Left ventricle myocardium superior (tissue), 1 donor: ENCODE measurements around the gene SUN2. TPM values are rescaled to one million over a fixed set of nuclear protein-coding genes. Genes with fewer than 3 reads are reported as not detected.

Experiments used
- ATAC-seq: fragments of 200-7000 bp; cut with Tn5 transposase; one replicate; pipeline ENCODE4 v1.9.1; 2020; ENCODE audit warnings: mild to moderate bottlenecking, moderate library complexity
- DNase-seq: peaks from one replicate; pipeline ENCODE4 v3.0.0-alpha.2; 2020
- intact Hi-C: fragments of 100-400 bp; cut with micrococcal nuclease; formaldehyde crosslinking; loops from one replicate; pipeline ENCODE4 v1.11.0; 2022
- total RNA-seq: library from RNA; stranded (reverse); fragmentation: NEBNext Ultra II Directional; extraction: Animal tissue kit (Norgen Biotek cat#: 25700); gene quantifications from one replicate; pipeline ENCODE4 v1.2.1, GENCODE V29; 2021
- donor health status: DM: no; HTN: yes; CAD: no; lungs with severe emphysema.

SUN2 gene
- total RNA-seq, 1 donor from 2014 or later, result 109 TPM

DNA sequence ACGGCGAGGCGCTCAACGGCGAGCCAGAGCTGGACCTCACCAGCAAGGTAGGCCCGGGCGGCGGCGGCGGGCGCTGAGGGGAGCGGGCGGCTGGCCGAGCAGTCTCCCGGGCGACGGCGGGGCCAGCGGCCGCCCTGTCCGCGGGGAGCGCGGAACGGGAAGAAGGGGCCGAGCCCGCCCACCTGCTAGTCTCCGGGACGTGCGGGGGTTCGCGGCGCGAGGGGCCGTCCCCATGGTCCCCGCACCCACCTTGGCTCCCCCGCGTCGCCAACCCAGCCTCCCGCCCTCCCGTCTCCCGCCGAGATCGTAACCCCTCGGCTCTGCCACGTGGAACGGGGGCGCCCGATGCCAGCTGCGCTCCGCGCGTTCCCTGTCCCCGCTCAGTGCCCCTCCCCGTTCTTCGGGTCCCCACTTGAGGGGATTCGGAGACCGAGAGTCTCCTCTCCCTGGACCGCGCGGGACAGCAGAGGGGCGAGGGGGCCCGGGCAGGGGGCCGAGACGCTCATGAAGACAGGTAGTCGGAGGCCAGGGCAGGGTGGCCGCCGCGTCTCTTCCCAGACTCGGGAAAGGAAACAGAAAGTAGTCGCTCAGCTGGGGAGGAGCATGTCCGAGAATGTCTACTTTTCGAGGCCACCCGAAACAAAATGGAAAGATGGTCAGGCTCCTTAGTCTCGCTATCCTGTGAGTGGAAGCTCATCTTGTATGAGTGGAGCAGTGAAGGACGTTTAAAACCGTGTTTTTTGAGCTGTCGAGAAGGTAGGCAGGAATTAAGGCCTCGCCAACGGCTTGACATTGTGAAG, 49.5 kb downstream of the SUN2 start:
- ATAC-seq, result peak; percentile 19
- intact Hi-C loops, result no loop called here
- DNase-seq, result peak; percentile 63

DNA sequence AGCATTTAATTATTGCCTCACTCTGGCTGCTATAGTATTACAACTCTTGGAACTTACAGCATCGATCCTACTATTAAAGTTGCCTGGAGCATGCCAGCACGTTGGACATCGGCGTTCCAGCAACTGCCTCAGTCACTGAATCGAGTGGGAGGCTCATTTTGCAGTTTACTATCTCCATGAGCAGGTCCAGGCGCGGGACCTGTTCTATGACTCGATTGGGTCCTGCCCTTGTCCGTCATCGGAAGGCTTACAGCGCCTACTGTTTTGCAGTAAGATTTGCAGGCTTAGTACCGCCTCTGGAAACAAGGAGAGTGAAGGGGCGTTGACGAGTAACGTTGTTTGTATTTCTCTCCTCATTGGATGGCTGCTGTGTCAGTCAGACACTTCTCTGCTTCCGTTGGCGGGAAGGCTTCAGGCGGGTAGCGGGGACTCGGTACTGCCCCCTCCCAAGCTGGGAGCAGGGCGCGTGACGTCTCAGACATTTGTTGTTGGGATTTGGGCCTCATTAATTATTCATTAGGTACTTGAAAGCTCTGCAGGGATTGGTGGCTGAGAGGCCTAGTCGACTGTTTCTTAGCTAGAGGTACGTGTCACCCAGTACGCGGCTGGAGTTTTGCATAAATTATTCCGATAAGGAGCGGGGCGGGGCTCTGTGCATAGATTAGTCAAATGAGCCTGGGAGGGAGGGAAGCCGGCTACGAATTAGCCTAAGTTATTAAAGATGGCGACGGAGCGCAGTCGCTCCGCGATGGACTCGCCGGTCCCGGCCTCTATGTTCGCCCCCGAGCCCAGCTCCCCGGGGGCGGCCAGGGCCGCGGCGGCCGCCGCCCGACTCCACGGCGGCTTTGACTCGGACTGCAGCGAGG, 50.3 kb downstream of the SUN2 start, which contains the start of gene GTPBP1:
Gene GTPBP1, plus strand, starts transcription at position 710 of the 866 bp plus-strand sequence. Its CDS starts 12 bp downstream, at position 722.
- intact Hi-C loops, result no loop called here
- DNase-seq, result peak; percentile 96

DNA sequence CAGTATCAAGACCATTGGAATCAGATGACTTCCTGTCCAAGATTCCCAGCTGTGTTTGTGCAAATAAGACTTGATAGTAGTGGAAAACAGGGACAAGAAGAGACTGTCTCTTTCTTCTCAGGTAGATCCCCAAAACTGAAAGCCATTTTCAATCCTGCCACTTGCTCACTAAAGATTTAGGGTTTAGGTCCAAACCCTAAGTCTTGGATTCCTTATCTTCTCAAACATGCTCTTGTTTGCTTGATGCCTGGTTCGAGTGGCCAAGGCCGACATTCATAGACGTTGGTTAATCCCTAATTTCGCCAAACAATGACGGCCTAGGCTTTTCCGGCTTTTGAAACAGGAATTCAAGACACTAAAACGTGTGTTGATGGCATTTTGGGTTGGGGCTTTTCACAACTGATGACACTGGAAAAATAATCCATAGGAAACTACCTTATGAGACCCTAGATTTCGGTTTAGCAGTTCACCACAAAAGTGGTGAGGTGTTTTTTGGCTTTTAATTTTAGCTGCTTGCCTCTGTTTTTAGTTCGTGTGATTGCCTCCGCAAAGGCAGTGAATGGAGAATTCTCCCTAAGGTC, 51.1 kb downstream of the SUN2 start:
- intact Hi-C loops, result no loop called here
- ATAC-seq, result no peak
- DNase-seq, result no peak

More for the DNA sequence above, 50.3 kb downstream of the SUN2 start, which contains the start of gene GTPBP1:
- ATAC-seq, result peak; percentile 88

DNA sequence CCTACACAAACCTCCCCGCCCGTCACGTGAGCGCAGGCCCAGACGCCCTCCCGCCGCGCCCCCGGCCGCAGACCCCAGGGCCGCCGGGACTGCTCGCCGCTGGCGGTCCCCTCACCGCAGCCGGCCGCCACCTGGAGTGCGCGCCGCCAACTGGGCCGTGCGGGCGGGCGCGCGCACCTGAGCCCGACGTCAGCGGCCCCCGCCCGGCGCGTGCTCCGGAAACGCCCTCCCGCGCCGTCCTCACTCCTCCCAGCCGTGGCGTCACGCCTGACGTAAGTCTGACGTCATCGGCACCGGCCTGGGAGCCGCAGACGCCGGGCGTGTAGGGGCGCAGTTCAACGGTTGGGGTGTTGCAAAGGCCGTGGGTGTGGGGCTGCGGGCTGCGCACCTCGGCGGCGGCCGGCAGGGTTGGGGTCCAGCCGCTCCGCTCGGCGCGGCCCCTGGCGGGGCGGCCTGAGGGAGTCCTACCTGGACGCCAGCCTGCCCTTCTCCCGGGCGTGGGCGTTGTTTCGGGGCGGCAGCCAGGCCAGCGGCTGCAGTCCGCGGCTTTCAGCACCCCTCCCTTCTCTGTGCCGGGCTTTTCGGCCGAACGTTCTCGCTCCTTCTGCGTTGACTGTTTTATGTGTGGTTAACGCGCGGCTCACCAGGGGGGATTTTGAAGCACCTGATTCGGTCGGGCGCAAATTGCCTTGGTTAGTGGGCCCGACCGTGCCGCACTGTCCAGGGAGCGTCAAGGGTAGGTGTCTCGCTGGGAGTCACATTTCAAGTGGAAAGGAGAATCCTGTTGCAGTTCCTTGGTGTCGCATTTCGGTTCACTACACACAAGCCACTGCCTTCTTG, 54.8 kb downstream of the SUN2 start, which contains the start of gene JOSD1:
Gene JOSD1, minus strand, starts transcription at position 155 of the 840 bp plus-strand sequence. CDS start 956 bp downstream, outside the sequence.
- ATAC-seq (peak; percentile 62), DNase-seq (peak; percentile 98)
- intact Hi-C loops, result no loop called here

DNA sequence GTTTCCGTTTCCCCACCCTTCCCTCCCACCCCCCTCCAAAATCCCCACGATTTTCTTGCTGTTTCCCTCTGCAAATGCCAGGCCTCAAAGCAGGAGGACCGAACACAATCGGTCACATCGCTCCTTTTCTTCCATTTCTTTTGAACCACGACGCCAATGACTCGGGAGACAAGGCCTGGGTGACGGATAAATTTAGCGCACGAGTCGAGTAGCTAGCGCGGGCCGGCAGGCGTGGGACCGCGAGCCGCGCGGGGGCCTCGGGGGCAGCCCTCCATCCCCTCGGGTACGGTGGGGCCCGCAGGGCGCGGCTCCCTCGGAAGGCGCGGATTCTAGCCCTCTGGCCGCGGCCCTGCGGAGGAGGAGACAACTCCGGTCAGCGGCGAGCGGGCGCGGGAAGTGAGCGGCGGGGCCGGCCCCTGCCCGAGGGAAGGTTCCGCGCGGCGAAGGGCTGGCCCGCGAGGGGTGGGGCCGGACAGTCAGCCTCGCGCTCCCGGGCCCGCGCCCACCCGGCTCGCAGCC, 55.5 kb downstream of the SUN2 start:
- peak; percentile 44 for ATAC-seq
- peak; percentile 87 for DNase-seq
- intact Hi-C loops, result no loop called here

DNA sequence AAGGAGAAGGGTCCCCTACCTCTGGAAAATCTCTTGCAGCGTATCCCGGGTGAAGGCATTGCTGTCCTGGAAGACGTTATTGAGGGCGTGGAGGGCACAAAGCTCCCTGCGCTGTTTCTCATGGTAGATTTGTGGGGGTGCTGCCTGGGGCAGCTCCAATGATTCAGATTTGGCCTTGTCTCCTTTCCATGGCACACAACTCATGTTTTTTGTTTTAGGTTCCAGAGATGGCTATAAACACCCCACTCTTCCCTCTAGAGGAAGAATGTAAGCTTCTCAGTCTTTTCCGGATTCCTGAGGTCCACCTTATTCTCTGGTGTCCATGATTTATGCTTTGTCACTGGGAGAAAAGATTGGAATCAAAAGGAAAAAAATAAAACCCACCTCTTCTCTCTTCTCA, 56.0 kb downstream of the SUN2 start:
- no peak for ATAC-seq

DNA sequence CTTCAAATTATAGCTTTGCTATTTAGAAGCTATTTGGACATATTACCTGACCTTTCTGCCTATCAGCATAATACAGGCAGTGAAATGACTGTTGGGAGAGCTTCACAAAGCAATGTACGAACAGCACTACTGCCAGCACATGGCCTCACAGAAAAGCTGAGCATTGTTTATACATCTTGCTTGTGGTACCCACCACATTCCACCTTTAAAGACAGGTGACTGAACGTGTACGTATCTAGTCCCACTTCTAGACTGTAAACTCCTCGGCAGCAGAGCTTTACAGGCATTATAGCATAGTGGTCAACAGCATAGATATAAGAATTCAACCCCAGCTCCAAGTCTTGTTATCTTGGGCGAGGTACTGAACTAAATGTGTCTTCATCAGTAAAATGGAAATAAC, 56.7 kb downstream of the SUN2 start:
- DNase-seq, result no peak
- intact Hi-C loops, result no loop called here
- no peak for ATAC-seq

More for the DNA sequence above, 56.0 kb downstream of the SUN2 start:
- no peak for DNase-seq
- intact Hi-C loops, result no loop called here

DNA sequence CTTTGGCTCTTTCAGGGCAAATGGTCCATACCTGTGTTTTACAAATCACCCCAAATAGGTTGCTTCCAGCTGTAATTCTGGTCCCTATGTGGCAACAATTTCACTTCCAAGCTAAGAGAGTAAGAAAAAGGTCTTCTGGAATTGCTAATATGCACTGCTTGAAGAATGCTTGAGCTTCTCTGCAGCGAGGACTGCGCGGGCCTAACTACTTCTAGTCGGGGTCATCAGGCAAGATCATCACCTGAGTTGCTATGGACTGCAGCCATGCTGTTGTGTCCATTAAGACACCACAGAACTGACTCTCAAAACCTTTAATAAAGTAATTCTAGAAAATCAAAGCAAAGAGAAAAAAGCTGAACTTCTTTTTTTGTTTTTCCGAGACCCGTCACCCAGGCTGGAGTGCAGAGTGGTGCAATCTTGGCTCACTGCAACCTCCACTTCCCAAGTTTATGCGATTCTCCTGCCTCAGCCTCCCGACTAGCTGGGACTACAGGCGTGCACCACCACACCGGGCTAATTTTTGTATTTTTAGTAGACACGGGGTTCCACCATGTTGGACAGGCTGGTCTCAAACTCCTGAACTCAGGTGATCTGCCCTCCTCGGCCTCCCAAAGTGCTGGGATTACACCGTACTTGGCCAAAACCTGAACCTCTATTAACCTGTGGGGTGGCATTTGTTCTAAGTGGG, 57.2 kb downstream of the SUN2 start:
- intact Hi-C loops, result no loop called here
- ATAC-seq (no peak), DNase-seq (no peak)

DNA sequence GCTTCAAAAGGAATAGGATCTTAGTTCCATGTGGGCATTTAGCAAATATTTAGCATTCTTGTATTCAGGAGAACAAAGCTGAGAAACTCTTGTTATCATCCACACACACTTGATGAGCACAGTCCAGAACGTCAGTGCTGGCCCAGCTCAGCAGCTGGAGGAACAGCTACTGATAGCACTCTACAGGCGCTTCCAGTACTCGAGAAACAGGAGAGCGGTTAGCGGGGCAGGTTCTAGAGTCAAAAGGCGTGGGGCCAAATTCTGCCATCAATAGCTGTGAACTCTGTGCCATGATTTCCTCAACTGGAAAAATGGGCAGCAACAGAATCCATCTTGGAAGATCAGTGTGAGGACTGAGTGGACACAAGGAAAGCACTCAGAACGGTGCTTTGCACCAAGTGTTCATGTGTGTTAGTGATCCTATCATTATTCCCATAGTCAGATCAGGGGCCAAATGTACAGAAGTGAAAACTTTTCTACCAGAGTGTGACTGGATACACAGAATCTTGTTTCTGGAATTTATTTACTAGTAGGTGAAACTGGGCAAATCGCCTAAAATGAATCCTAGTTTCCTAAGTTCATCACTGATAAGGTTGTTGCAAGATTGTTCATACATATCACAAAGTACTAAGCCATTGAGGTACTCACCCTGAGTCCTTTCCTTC, 58.2 kb downstream of the SUN2 start:
- ATAC-seq (peak; percentile 10), DNase-seq (peak; percentile 55)
- intact Hi-C loops, result no loop called here

DNA sequence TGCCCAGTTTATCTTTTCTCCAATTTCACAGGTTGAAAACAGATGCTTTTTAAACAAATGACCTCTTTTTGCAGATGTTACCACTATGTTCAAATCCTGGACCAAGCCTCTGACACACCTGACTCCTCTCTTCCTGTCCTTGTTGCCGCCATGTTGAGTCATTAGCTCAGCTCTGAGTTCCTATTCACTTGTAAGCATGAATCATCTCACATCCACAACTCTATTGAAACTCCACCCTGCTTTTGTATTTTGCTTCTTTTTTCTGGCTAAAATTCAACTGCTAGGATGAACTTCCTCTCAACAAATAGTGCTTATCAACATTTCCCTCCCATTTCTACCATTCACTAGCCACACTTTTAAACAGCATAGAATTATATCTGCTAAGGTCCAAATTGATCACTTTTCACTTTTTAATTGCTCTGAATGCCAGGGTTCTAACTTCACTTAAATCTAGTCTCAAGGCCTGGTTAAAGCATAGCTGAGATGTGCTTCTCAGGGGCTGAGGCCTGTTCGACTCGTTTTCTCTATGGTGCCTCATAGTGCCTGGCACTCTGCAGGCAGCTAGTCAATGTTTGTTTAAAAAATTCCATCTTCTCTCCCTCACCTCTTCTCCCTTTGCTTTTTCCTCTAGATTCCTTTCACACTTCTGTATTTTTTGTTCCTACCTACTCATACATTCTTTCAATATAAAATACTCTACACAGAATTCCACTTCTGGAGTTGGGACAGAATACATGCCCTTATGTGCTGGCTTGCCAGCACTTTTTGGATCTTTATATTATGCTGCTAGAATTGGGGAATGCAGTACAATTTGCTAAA, 59.0 kb downstream of the SUN2 start:
- ATAC-seq (no peak), DNase-seq (no peak)
- intact Hi-C loops, result no loop called here

DNA sequence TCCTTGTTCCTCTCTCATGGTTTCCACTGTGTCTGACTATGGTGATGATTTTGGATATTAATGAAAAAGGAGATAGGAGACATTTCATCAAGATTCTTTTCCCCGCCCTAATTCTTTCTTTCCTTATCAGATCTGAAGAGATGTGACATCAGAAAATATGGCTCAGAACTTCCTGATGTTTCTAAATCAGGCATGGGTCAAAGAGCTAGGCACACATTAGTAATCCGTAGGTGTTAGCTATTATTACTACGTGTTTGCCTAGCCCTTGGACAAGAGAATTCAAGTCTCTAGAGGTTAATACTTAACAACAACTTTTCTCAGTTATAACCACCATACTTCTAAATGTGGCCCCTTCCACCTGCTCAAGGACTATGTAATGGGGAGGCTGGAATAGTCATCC, 60.9 kb downstream of the SUN2 start:
- ATAC-seq (no peak), DNase-seq (no peak)
- intact Hi-C loops, result no loop called here

DNA sequence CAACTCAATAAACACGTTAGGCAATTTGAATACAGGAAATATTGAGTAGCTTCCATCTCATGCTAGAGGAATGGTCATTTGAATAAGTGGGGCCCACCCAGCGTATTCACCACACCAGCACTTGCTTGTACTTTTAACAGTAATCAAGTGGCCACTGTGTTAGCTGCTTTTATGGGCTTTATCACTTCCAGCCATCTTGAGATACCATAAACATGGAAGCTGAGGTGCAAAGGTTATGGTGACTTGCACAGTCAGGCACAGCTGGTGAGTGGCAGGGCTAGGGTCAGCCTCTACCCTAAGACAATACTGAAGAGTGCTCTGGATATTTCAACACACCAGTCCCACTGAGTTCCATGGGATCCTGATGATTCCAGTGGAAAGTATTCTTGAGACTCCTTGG, 61.7 kb downstream of the SUN2 start:
- intact Hi-C loops, result no loop called here
- ATAC-seq (no peak), DNase-seq (no peak)

DNA sequence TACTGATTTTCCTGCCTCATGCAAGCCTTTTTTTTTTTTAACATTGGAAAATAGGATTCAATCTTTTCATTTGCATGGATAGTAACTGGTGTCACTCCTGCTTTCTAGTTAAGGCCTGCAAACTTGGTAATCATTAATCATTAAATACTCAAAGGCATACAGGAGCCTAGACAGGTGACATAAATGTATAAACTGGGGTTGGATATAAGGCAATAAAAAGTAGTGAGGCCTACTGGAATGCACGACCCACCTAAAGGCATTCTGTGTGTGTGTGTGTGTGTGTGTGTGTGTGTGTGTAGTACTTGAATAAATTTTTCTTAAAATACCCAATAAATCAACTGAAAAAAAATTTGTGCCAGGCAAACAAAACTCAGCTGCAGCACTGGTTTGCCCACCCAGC, 66.1 kb downstream of the SUN2 start:
- DNase-seq (no peak), ATAC-seq (no peak)
- intact Hi-C loops, result no loop called here

DNA sequence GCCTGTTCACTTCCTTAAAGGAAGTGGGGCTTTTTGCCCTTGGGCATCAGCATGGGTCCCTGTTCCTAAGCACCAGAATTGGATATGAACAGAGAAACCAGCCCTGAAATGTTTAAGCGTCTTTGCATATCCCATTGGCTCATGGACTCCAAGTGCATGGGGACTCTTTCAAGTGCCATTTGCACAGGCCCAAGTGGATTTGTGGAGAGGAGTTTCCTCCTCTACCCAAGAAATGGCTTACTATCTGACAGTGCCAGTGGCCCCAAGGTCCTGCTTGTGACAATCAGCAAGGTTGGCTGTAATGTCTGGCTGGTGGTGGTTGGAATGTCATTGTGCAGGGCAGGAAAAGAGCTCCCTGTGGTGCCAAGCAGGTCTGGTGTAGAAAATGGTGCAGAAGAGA, 70.0 kb downstream of the SUN2 start:
- ATAC-seq, result no peak
- intact Hi-C loops, result no loop called here
- no peak for DNase-seq

DNA sequence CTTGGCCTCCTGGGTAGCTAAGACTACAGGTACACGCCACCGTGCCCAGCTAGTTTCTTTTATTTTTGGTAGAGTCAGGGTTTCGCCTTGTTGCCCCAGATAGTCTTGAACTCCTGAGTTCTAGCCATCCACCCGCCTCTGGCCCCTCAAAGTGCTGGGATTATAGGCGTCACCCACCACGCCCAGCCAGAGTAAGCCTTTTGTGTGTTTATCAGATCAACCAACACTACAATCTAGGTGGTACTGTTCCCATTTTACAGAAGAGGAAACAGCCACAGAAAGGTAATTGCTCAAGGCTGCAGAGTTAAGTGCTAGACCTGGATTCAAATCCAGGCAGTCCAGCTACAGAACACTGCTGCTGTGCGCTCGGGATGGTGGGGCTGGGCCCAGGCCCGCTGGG, 70.9 kb downstream of the SUN2 start:
- intact Hi-C loops, result no loop called here
- no peak for ATAC-seq
- no peak for DNase-seq
